Hematopoietic multipotent progenitor cell (in vitro differentiated cells): ENCODE results near the gene CCDC158. TPM values are rescaled to one million over a fixed set of nuclear protein-coding genes. Genes with fewer than 3 reads are reported as not detected.
"Not testable (repeated sequence)": the region's sequence is repeated elsewhere in the genome, so short reads cannot be mapped to it uniquely, and the experiment has no call there.

Source experiments
- DNase-seq, 3 donors: peaks; one replicate each; pipeline ENCODE4 v3.0.0-alpha.2; 2011 to 2015; ENCODE audit warnings: low read depth in 2 of 3, low spot score in 2 of 3
- total RNA-seq: library from RNA; depleted of rRNA; stranded (reverse); fragments of >200 nt; gene quantifications from one replicate; pipeline ENCODE4 v1.2.3, GENCODE V29; 2012

The CCDC158 gene
- total RNA-seq: not detected

- peak in 2 of 3 donors; percentile 24 to 37 for DNase-seq
Observed at GRCh38 chr4:76420762-76421581, at the start of gene CCDC158. CCDC158 (minus strand) TSS chr4:76421141; CDS start chr4:76403207, 17,934 bp downstream.

GRCh38 chr4:76470532-76470931, 49.6 kb upstream of the CCDC158 start:
- no peak for DNase-seq

- DNase-seq: no peak
Observed at GRCh38 chr4:76470064-76470463, 49.1 kb upstream of the CCDC158 start.

- DNase-seq: no peak
Observed at GRCh38 chr4:76463568-76463967, 42.6 kb upstream of the CCDC158 start.

DNA sequence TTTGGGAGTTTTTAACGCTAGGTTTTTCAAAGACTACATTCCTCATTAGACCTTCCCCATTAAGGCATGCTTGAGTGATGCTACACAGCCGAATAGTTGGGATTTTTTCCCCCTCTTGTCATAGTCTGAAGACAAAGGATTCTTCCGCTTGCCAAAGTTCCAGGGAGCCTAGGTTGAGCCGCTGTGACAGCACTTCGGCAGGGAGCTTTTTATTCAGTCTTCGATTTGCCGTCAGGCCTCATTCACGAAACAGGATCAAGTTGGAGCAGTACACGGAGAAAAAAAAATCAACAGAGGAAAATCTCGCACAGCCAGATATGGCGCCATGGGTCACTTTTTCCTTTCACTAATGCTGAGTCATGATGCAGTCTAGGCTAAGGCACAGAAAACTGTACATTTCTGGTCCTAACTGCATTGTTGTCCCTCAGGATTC, 38.4 kb upstream of the CCDC158 start:
- DNase-seq: no peak

- no peak for DNase-seq
Observed at GRCh38 chr4:76458825-76459224, 37.9 kb upstream of the CCDC158 start.

GRCh38 chr4:76458297-76458696, 37.4 kb upstream of the CCDC158 start:
- DNase-seq: no peak

GRCh38 chr4:76457885-76458284, 36.9 kb upstream of the CCDC158 start:
- no peak for DNase-seq

GRCh38 chr4:76454073-76454472, 33.1 kb upstream of the CCDC158 start:
- not testable (repeated sequence) for DNase-seq

- DNase-seq: no peak
Observed at GRCh38 chr4:76453232-76453631, 32.3 kb upstream of the CCDC158 start.

DNA sequence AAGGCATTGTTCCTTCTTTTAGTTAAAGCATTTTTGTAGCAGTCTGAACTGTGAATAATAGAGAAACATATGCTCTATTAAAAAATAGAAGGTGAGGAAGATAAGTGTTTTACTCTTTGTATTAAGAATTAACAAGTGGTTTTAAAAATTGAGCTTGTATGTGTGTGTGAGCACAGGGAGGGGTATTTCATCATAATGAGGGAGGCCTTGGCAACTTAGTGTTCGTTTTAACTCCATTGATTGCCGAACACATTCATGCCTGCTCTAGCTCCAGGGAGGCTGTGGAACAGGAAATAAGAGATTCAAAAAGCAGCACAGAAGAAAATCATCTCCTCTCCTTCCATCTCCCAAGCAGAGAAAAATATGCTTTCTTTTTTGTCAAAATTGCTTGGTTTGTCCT, 28.9 kb upstream of the CCDC158 start:
- no peak for DNase-seq

GRCh38 chr4:76449362-76449767, 28.4 kb upstream of the CCDC158 start:
- DNase-seq: no peak

GRCh38 chr4:76448211-76448610, 27.3 kb upstream of the CCDC158 start:
- DNase-seq: no peak

GRCh38 chr4:76447393-76447851, 26.5 kb upstream of the CCDC158 start:
- DNase-seq: no peak

DNA sequence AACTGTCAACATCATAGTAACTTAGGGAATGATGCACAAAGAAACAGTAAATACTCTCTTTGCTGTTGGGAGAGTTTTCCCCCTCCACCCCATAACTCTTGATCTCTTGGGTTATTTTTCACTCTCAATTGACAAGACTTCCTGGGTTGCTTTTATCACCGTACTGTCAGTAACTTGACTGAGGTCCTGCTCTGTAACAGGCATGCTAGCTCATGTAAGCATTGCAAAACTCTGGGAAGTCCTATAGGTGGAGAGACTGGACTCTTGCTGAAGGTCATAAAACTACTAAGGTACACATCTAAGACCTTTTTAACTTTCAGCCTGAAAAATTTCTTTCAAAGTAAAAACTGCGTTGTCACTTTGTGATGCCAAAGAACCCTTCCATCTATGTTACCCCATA, 25.0 kb upstream of the CCDC158 start:
- no peak for DNase-seq

DNA sequence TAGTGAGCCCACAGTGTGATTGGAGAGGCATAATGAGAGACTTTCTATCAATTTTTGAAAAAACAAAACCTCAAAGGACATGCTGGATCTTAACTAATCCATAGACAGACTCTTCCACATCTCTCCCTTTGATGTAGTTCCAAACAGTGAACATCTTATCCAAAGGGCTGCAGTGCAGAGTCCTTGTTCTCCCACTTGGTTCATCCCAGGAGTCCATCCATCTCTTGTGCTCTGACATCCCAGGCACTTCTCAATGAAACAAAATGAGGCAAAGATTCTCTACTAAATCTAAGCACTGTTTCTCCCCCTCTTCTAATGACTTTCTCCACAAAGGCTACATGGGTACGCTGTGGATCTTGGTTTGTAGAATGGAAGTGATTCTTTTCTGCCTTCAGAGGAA, 22.4 kb upstream of the CCDC158 start:
- DNase-seq: no peak

- DNase-seq: no peak
Observed at GRCh38 chr4:76442807-76443206, 21.9 kb upstream of the CCDC158 start.

GRCh38 chr4:76441881-76442280, 20.9 kb upstream of the CCDC158 start:
- no peak for DNase-seq

GRCh38 chr4:76439491-76439890, 18.6 kb upstream of the CCDC158 start:
- no peak for DNase-seq

GRCh38 chr4:76435528-76436319, 14.8 kb upstream of the CCDC158 start:
- DNase-seq: no peak

DNA sequence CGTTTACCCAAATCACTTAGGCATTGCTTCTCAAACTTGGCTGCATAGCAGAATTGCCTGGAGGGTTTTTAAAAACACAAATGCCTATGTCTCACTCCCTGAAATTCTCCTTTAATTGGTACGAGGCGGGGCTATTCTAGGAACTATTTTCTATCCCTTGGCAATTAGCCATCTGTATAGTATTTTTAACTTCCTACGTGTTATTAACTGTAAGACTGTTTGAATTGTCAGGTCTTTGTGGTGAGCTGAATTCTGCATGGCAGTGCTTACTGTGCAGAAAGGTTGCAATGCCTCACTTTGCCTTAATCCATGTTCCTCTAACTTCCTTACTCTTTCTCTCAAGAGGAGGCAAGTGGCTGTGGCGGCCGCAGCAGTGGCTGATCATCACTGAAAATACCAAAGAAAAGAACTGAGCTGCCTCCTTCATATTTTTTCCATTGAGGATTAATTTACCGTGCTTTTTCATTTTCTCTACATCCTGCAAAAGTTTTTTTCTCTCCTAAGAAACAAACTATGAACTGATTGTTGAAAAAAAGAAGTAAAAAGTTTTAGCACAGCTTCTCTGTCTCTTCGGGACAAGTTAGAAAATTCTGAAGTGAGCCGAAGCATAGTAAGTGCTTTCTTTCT, 14.1 kb upstream of the CCDC158 start, which contains the start of gene SHROOM3:
SHROOM3 (plus strand) TSS at position 329 of the 627 bp plus-strand sequence. CDS start 824 bp downstream, outside the sequence.
- peak in 1 of 3 donors; percentile 29 for DNase-seq
